Prostate gland (tissue), 2 donors: ENCODE results near the gene WWP2.

Experiments used
- CTCF ChIP-seq, 4 experiments: fragments of 200-600 bp in 2 of 4; fragments of 450-650 bp in 2 of 4; sonication (generic) in 2 of 4; IDR thresholded peaks; 1 replicate in 3 of 4; 2 replicates in 1 of 4; pipeline ENCODE4 v1.5.1; 2016 to 2019; ENCODE audit warnings: antibody characterized with exemption in 4 of 4, mild to moderate bottlenecking in 2 of 4, moderate library complexity in 2 of 4
- POLR2A ChIP-seq: fragments of 450-650 bp; IDR thresholded peaks from one replicate; pipeline ENCODE4 v1.6.1; 2016; ENCODE audit warnings: antibody characterized with exemption, mild to moderate bottlenecking

GRCh38 chr16:69747115-69747514 is 15.0 kb upstream of the WWP2 start:
- TF ChIP-seq CTCF (IDR thresholded peaks at IDR 0.05) = no peak
- no peak for TF ChIP-seq POLR2A
